Head of caudate nucleus (tissue), 42 donors: ENCODE measurements around the gene CTNNA2.

ENCODE experiments used
- DNase-seq, 42 donors: peaks; one replicate each; pipeline versions ENCODE4 v3.0.0 to v3.0.0-alpha.2; 2020 to 2021; ENCODE audit warnings: mixed read lengths in 7 of 42
- intact Hi-C: fragments of 100-400 bp; cut with DNase I; formaldehyde crosslinking; loops from one replicate; pipeline ENCODE4 v1.15.0; 2022

The CTNNA2 gene

GRCh38 chr2:80300954-80301353, 788.1 kb downstream of the CTNNA2 start:
- intact Hi-C loops: loop anchor here (5.0 kb wide), 1 partner anchor 229 kb away; no protein-coding TSS in a partner anchor
- DNase-seq: no peak

- intact Hi-C loops: loop anchor here (5.0 kb wide), 1 partner anchor 230 kb away; no protein-coding TSS in a partner anchor
- peak in 4 of 42 donors; percentile 15 to 46 (median 26) for DNase-seq
Measured at GRCh38 chr2:80302001-80302313, 789.1 kb downstream of the CTNNA2 start.

- intact Hi-C loops: loop anchor here (5.0 kb wide), 1 partner anchor 230 kb away; no protein-coding TSS in a partner anchor
- peak in 9 of 42 donors; percentile 12 to 38 (median 16) for DNase-seq
Measured at GRCh38 chr2:80302314-80303005, 789.6 kb downstream of the CTNNA2 start.

GRCh38 chr2:80303006-80303908, 790.4 kb downstream of the CTNNA2 start:
- intact Hi-C loops: loop anchor here (5.0 kb wide), 1 partner anchor 231 kb away; no protein-coding TSS in a partner anchor
- DNase-seq: peak in 38 of 42 donors; percentile 22 to 72 (median 53)

- DNase-seq: peak; percentile 38 to 86 (median 70)
- intact Hi-C loops: loop anchor here (5.0 kb wide), 1 partner anchor 232 kb away; no protein-coding TSS in a partner anchor
Measured at GRCh38 chr2:80303909-80304837, 791.3 kb downstream of the CTNNA2 start, which contains the start of gene LRRTM1. Gene LRRTM1 (minus strand): TSS chr2:80304752. CDS start chr2:80303819, 933 bp downstream.

- DNase-seq: no peak
- intact Hi-C loops: no loop called here
Measured at GRCh38 chr2:80311304-80311703, 798.5 kb downstream of the CTNNA2 start.

- intact Hi-C loops: no loop called here
- no peak for DNase-seq
Measured at GRCh38 chr2:80312282-80312839, 799.5 kb downstream of the CTNNA2 start.

- peak in 17 of 42 donors; percentile 17 to 62 (median 40) for DNase-seq
- intact Hi-C loops: no loop called here
Measured at GRCh38 chr2:80322311-80322920, 809.6 kb downstream of the CTNNA2 start.

GRCh38 chr2:80322958-80323357, 810.1 kb downstream of the CTNNA2 start:
- intact Hi-C loops: no loop called here
- DNase-seq: peak in 2 of 42 donors; percentile 16 to 42

GRCh38 chr2:80323610-80324009, 810.8 kb downstream of the CTNNA2 start:
- intact Hi-C loops: no loop called here
- DNase-seq: no peak

- intact Hi-C loops: no loop called here
- no peak for DNase-seq
Measured at GRCh38 chr2:80324525-80324924, 811.7 kb downstream of the CTNNA2 start.

GRCh38 chr2:80326214-80326613, 813.4 kb downstream of the CTNNA2 start:
- DNase-seq: peak in 34 of 42 donors; percentile 15 to 86 (median 58)
- intact Hi-C loops: loop anchor here (5.0 kb wide), 1 partner anchor 171 kb away; no protein-coding TSS in a partner anchor

GRCh38 chr2:80326861-80327260, 814.0 kb downstream of the CTNNA2 start:
- DNase-seq: peak in 6 of 42 donors; percentile 9 to 68 (median 49)
- intact Hi-C loops: loop anchor here (5.0 kb wide), 1 partner anchor 170 kb away; no protein-coding TSS in a partner anchor

- intact Hi-C loops: loop anchor here (5.0 kb wide), 1 partner anchor 169 kb away; no protein-coding TSS in a partner anchor
- DNase-seq: no peak
Measured at GRCh38 chr2:80328159-80328571, 815.3 kb downstream of the CTNNA2 start.

- no peak for DNase-seq
- intact Hi-C loops: loop anchor here (5.0 kb wide), 1 partner anchor 168 kb away; no protein-coding TSS in a partner anchor
Measured at GRCh38 chr2:80329491-80329890, 816.6 kb downstream of the CTNNA2 start.

GRCh38 chr2:80330527-80331450, 817.9 kb downstream of the CTNNA2 start:
- DNase-seq: peak in 25 of 42 donors; percentile 14 to 70 (median 37)
- intact Hi-C loops: no loop called here
